Effector memory CD8-positive, alpha-beta T cell (primary cell): ENCODE results near the gene SEMA6A.

Source experiments
- ATAC-seq: fragments of 150-1000 bp; cut with Tn5 transposase; replicated peaks from 2 replicates; pipeline ENCODE4 v1.10.0; 2021; ENCODE audit warnings: mild to moderate bottlenecking, moderate library complexity
- DNase-seq, 3 experiments: peaks; one replicate each; pipeline ENCODE4 v3.0.0; 2021
- H3K27ac Mint-ChIP-seq, 2 donors: one replicate each; pipeline ENCODE4 v1.8.0; 2022; ENCODE audit warnings: mild to moderate bottlenecking in 2 of 2, mixed read lengths in 2 of 2, moderate library complexity in 2 of 2
- H3K27me3 Mint-ChIP-seq, 2 donors: one replicate each; pipeline ENCODE4 v1.8.0; 2022; ENCODE audit warnings: mixed read lengths in 2 of 2
- H3K36me3 Mint-ChIP-seq: one replicate; pipeline ENCODE4 v1.8.0; 2022; ENCODE audit warnings: mild to moderate bottlenecking, moderate library complexity, mixed read lengths; ENCODE audit not compliant: insufficient read depth
- H3K4me1 Mint-ChIP-seq, 2 donors: one replicate each; pipeline ENCODE4 v1.8.0; 2022; ENCODE audit warnings: low read depth in 2 of 2, mixed read lengths in 2 of 2
- H3K4me3 Mint-ChIP-seq, 2 donors: one replicate each; pipeline ENCODE4 v1.8.0; 2022; ENCODE audit warnings: mild to moderate bottlenecking in 2 of 2, mixed read lengths in 2 of 2, moderate library complexity in 2 of 2
- H3K9me3 Mint-ChIP-seq, 2 donors: one replicate each; pipeline ENCODE4 v1.8.0; 2022; ENCODE audit warnings: mixed read lengths in 2 of 2

SEMA6A gene

GRCh38 chr5:116423587-116424257, 150.9 kb downstream of the SEMA6A start:
- H3K4me1 Mint-ChIP-seq: no peaks in the 10 kb centered on the region
- no peak for ATAC-seq

GRCh38 chr5:116423141-116423540, 151.5 kb downstream of the SEMA6A start:
- Mint-ChIP-seq H3K27me3 (no peaks in the 10 kb centered on the region), H3K4me3 (no peak overlapping the region), H3K9me3 (no peaks in the 10 kb centered on the region), H3K36me3 (no peaks in the 10 kb centered on the region), H3K4me1 (no peaks in the 10 kb centered on the region), H3K27ac (peak overlapping the region in 1 of 2 donors; percentile 9)
- ATAC-seq (no peak), DNase-seq (no peak)

More at GRCh38 chr5:116423587-116424257, 150.9 kb downstream of the SEMA6A start:
- Mint-ChIP-seq H3K4me3 (no peak overlapping the region), H3K27ac (peak overlapping the region in 1 of 2 donors; percentile 9), H3K36me3 (no peaks in the 10 kb centered on the region), H3K9me3 (no peaks in the 10 kb centered on the region), H3K27me3 (no peaks in the 10 kb centered on the region)
- DNase-seq: no peak

GRCh38 chr5:116421080-116421629, 153.5 kb downstream of the SEMA6A start:
- no peaks in the 10 kb centered on the region for H3K36me3 Mint-ChIP-seq
- H3K9me3 Mint-ChIP-seq: no peaks in the 10 kb centered on the region
- no peaks in the 10 kb centered on the region for H3K27me3 Mint-ChIP-seq
- no peaks in the 10 kb centered on the region for H3K4me1 Mint-ChIP-seq
- no peak overlapping the region for H3K27ac Mint-ChIP-seq
- no peak overlapping the region for H3K4me3 Mint-ChIP-seq
- no peak for DNase-seq
- ATAC-seq: no peak

- H3K4me1 Mint-ChIP-seq: no peaks in the 10 kb centered on the region
- no peaks in the 10 kb centered on the region for H3K36me3 Mint-ChIP-seq
- H3K27me3 Mint-ChIP-seq: no peaks in the 10 kb centered on the region
- no peaks in the 10 kb centered on the region for H3K9me3 Mint-ChIP-seq
- no peak for ATAC-seq
- H3K27ac Mint-ChIP-seq: no peak overlapping the region
- no peak for DNase-seq
- H3K4me3 Mint-ChIP-seq: no peak overlapping the region
Measured at GRCh38 chr5:116420540-116420939, 154.1 kb downstream of the SEMA6A start.

- H3K9me3 Mint-ChIP-seq: no peaks in the 10 kb centered on the region
- no peak for DNase-seq
- H3K4me3 Mint-ChIP-seq: no peak overlapping the region
- no peak for ATAC-seq
- no peaks in the 10 kb centered on the region for H3K36me3 Mint-ChIP-seq
- H3K4me1 Mint-ChIP-seq: no peaks in the 10 kb centered on the region
- H3K27ac Mint-ChIP-seq: no peak overlapping the region
- H3K27me3 Mint-ChIP-seq: no peaks in the 10 kb centered on the region
Measured at GRCh38 chr5:116419258-116419657, 155.4 kb downstream of the SEMA6A start.

GRCh38 chr5:116418774-116419173, 155.8 kb downstream of the SEMA6A start:
- no peaks in the 10 kb centered on the region for H3K36me3 Mint-ChIP-seq
- no peaks in the 10 kb centered on the region for H3K27me3 Mint-ChIP-seq
- ATAC-seq: no peak
- no peak for DNase-seq
- no peak overlapping the region for H3K27ac Mint-ChIP-seq
- H3K4me3 Mint-ChIP-seq: no peak overlapping the region
- no peaks in the 10 kb centered on the region for H3K4me1 Mint-ChIP-seq
- no peaks in the 10 kb centered on the region for H3K9me3 Mint-ChIP-seq

- ATAC-seq (no peak), DNase-seq (no peak)
- no peaks in the 10 kb centered on the region for H3K36me3 Mint-ChIP-seq
- no peaks in the 10 kb centered on the region for H3K27me3 Mint-ChIP-seq
- no peak overlapping the region for H3K4me3 Mint-ChIP-seq
- H3K9me3 Mint-ChIP-seq: no peaks in the 10 kb centered on the region
- H3K4me1 Mint-ChIP-seq: no peaks in the 10 kb centered on the region
- no peak overlapping the region for H3K27ac Mint-ChIP-seq
Measured at GRCh38 chr5:116418016-116418415, 156.6 kb downstream of the SEMA6A start.

- ATAC-seq (no peak), DNase-seq (no peak)
- H3K4me3 Mint-ChIP-seq: no peak overlapping the region
- H3K4me1 Mint-ChIP-seq: no peaks in the 10 kb centered on the region
- no peaks in the 10 kb centered on the region for H3K27me3 Mint-ChIP-seq
- H3K36me3 Mint-ChIP-seq: no peaks in the 10 kb centered on the region
- H3K9me3 Mint-ChIP-seq: no peaks in the 10 kb centered on the region
- no peak overlapping the region for H3K27ac Mint-ChIP-seq
Measured at GRCh38 chr5:116415989-116416388, 158.6 kb downstream of the SEMA6A start.

GRCh38 chr5:116415182-116415581, 159.4 kb downstream of the SEMA6A start:
- Mint-ChIP-seq H3K4me3 (no peak overlapping the region), H3K36me3 (no peaks in the 10 kb centered on the region), H3K4me1 (no peaks in the 10 kb centered on the region), H3K27ac (no peak overlapping the region), H3K27me3 (no peaks in the 10 kb centered on the region), H3K9me3 (no peaks in the 10 kb centered on the region)
- no peak for ATAC-seq
- no peak for DNase-seq

- no peak overlapping the region for H3K4me3 Mint-ChIP-seq
- no peak for ATAC-seq
- no peaks in the 10 kb centered on the region for H3K27me3 Mint-ChIP-seq
- H3K36me3 Mint-ChIP-seq: no peaks in the 10 kb centered on the region
- H3K9me3 Mint-ChIP-seq: no peaks in the 10 kb centered on the region
- H3K4me1 Mint-ChIP-seq: no peaks in the 10 kb centered on the region
- H3K27ac Mint-ChIP-seq: no peak overlapping the region
- DNase-seq: no peak
Measured at GRCh38 chr5:116411101-116411571, 163.5 kb downstream of the SEMA6A start.

- Mint-ChIP-seq H3K27ac (no peak overlapping the region), H3K9me3 (no peaks in the 10 kb centered on the region), H3K27me3 (no peaks in the 10 kb centered on the region), H3K4me1 (no peaks in the 10 kb centered on the region), H3K4me3 (no peak overlapping the region), H3K36me3 (no peaks in the 10 kb centered on the region)
- no peak for ATAC-seq
- DNase-seq: no peak
Measured at GRCh38 chr5:116410336-116410890, 164.2 kb downstream of the SEMA6A start.

GRCh38 chr5:116409591-116410296, 164.9 kb downstream of the SEMA6A start:
- ATAC-seq (no peak), DNase-seq (no peak)
- Mint-ChIP-seq H3K27ac (no peak overlapping the region), H3K4me1 (no peaks in the 10 kb centered on the region), H3K27me3 (no peaks in the 10 kb centered on the region), H3K4me3 (no peak overlapping the region), H3K36me3 (no peaks in the 10 kb centered on the region), H3K9me3 (no peaks in the 10 kb centered on the region)

GRCh38 chr5:116406306-116407041, 168.1 kb downstream of the SEMA6A start:
- Mint-ChIP-seq H3K4me1 (no peaks in the 10 kb centered on the region), H3K27ac (no peak overlapping the region), H3K27me3 (no peaks in the 10 kb centered on the region), H3K36me3 (no peaks in the 10 kb centered on the region), H3K9me3 (no peaks in the 10 kb centered on the region), H3K4me3 (no peak overlapping the region)
- DNase-seq (no peak), ATAC-seq (no peak)
